Activated CD4-positive, alpha-beta T cell treated with anti-CD3 and anti-CD28 coated beads for 36 hours (primary cell): Measurements from ENCODE around the gene CDH16. TPM values are rescaled to one million over a fixed set of nuclear protein-coding genes. Genes with fewer than 3 reads are reported as not detected.
"Not testable (repeated sequence)": the region's sequence is repeated elsewhere in the genome, so short reads cannot be mapped to it uniquely, and the experiment has no call there.

Experiments
- ATAC-seq: fragments of 200-7000 bp; cut with Tn5 transposase; one replicate; pipeline ENCODE4 v1.10.0; 2021; ENCODE audit warnings: mild to moderate bottlenecking, moderate library complexity
- CTCF ChIA-PET: fragments of 350-600 bp; sonication (Branson Sonifier 250); formaldehyde crosslinking; loops from one replicate; lab custom pipeline; 2021; ENCODE audit warnings: antibody characterized with exemption; lab: Charles Lee
- POLR2A ChIA-PET: fragments of 350-600 bp; sonication (Branson Sonifier 250); formaldehyde crosslinking; loops from one replicate; lab custom pipeline; 2021; ENCODE audit warnings: antibody characterized with exemption, inconsistent platforms; lab: Charles Lee
- DNase-seq: peaks from one replicate; pipeline ENCODE4 v3.0.0-alpha.2; 2020
- H3K27ac Mint-ChIP-seq: one replicate; pipeline ENCODE4 v1.8.0; 2021; ENCODE audit warnings: mixed read lengths
- H3K27me3 Mint-ChIP-seq: one replicate; pipeline ENCODE4 v1.8.0; 2021; ENCODE audit warnings: mixed read lengths
- H3K36me3 Mint-ChIP-seq: one replicate; pipeline ENCODE4 v1.8.0; 2021; ENCODE audit warnings: low read depth, mixed read lengths
- H3K4me1 Mint-ChIP-seq: one replicate; pipeline ENCODE4 v1.8.0; 2021; ENCODE audit warnings: mixed read lengths
- H3K4me3 Mint-ChIP-seq: one replicate; pipeline ENCODE4 v1.8.0; 2021; ENCODE audit warnings: mild to moderate bottlenecking, moderate library complexity, mixed read lengths
- H3K9me3 Mint-ChIP-seq: one replicate; pipeline ENCODE4 v1.8.0; 2021; ENCODE audit warnings: low read depth, mixed read lengths
- intact Hi-C, 2 experiments: fragments of 100-400 bp; cut with DNase I in 1 of 2; cut with micrococcal nuclease in 1 of 2; formaldehyde crosslinking; loops; one replicate each; pipeline versions ENCODE4 v1.14.2 to v1.15.1; 2022 to 2024; cut with DNase I, micrococcal nuclease
- total RNA-seq, 2 experiments: library from RNA; stranded (reverse); gene quantifications; one replicate each; pipeline ENCODE4 v1.2.3, GENCODE V29; 2021

Gene CDH16
- total RNA-seq, 2 experiments from 2014 or later: not detected

- peak; percentile 77 for ATAC-seq
Observed at GRCh38 chr16:66872943-66873684, 45.6 kb downstream of the CDH16 start.

GRCh38 chr16:66872559-66872942 is 46.1 kb downstream of the CDH16 start:
- peak overlapping the region; percentile 72 for H3K27ac Mint-ChIP-seq
- ATAC-seq: no peak
- ChIA-PET CTCF (interaction anchor here (0.7 to 3.8 kb wide), 21 partner anchors 9 to 394 kb away, joined by 3 to 47 read pairs (median 4); partner anchors contain the start of genes CIAO2B and NAE1), POLR2A (interaction anchor here (0.6 to 1.2 kb wide), 4 partner anchors 33 to 322 kb away, joined by 3 read pairs; no protein-coding TSS in a partner anchor)
- peaks cover 4% of the 10 kb centered on the region for H3K36me3 Mint-ChIP-seq
- intact Hi-C loops: loop anchor here (2.0 to 10.0 kb wide), 4 partner anchors 42 to 356 kb away; partner anchors contain the start of genes CMTM4 (in 1 of the 2) and NAE1 (in 1 of the 2)
- peaks cover 46% of the 10 kb centered on the region for H3K4me1 Mint-ChIP-seq
- no peaks in the 10 kb centered on the region for H3K27me3 Mint-ChIP-seq
- peak overlapping the region; percentile 65 for H3K4me3 Mint-ChIP-seq
- no peak for DNase-seq
- H3K9me3 Mint-ChIP-seq: peaks cover 4% of the 10 kb centered on the region

More at GRCh38 chr16:66872943-66873684, 45.6 kb downstream of the CDH16 start:
- intact Hi-C loops: loop anchor here (1.0 to 10.0 kb wide), 10 partner anchors 42 to 465 kb away; partner anchors contain the start of genes NAE1 (in 2 of the 2), CIAO2B (in 1 of the 2), CMTM3 (in 1 of the 2) and CMTM4 (in 1 of the 2)
- Mint-ChIP-seq H3K36me3 (peaks cover 4% of the 10 kb centered on the region), H3K4me1 (peaks cover 48% of the 10 kb centered on the region), H3K27ac (peak overlapping the region; percentile 72), H3K4me3 (peak overlapping the region; percentile 65), H3K9me3 (peaks cover 4% of the 10 kb centered on the region), H3K27me3 (no peaks in the 10 kb centered on the region)
- ChIA-PET CTCF (interaction anchor here (0.5 to 3.8 kb wide), 24 partner anchors 9 to 394 kb away, joined by 3 to 47 read pairs (median 4); partner anchors contain the start of genes CIAO2B and NAE1), POLR2A (interaction anchor here (0.6 to 1.2 kb wide), 4 partner anchors 33 to 323 kb away, joined by 3 read pairs; no protein-coding TSS in a partner anchor)
- peak; percentile 95 for DNase-seq

- intact Hi-C loops: loop anchor here (2.0 to 10.0 kb wide), 4 partner anchors 41 to 355 kb away; partner anchors contain the start of genes CMTM4 (in 1 of the 2) and NAE1 (in 1 of the 2)
- peaks cover 4% of the 10 kb centered on the region for H3K36me3 Mint-ChIP-seq
- H3K4me1 Mint-ChIP-seq: peaks cover 45% of the 10 kb centered on the region
- no peak overlapping the region for H3K4me3 Mint-ChIP-seq
- ATAC-seq (no peak), DNase-seq (no peak)
- POLR2A ChIA-PET: no interaction called here
- no peaks in the 10 kb centered on the region for H3K27me3 Mint-ChIP-seq
- peaks cover 4% of the 10 kb centered on the region for H3K9me3 Mint-ChIP-seq
- H3K27ac Mint-ChIP-seq: no peak overlapping the region
- CTCF ChIA-PET: interaction anchor here (1.0 to 6.9 kb wide), 7 partner anchors 11 to 61 kb away, joined by 3 to 96 read pairs (median 4); partner anchors contain the start of genes CIAO2B and NAE1
Observed at GRCh38 chr16:66871840-66872239, 46.8 kb downstream of the CDH16 start.

GRCh38 chr16:66871363-66871762 is 47.3 kb downstream of the CDH16 start:
- intact Hi-C loops: loop anchor here in 1 of 2 experiments (10.0 kb wide), 1 partner anchor 347 kb away; no protein-coding TSS in a partner anchor
- H3K9me3 Mint-ChIP-seq: not testable (repeated sequence)

GRCh38 chr16:66869424-66869823 is 49.3 kb downstream of the CDH16 start:
- H3K4me3 Mint-ChIP-seq: no peak overlapping the region
- ChIA-PET POLR2A (no interaction called here), CTCF (interaction anchor here (0.6 to 6.9 kb wide), 6 partner anchors 23 to 132 kb away, joined by 3 to 96 read pairs (median 4); partner anchors contain the start of gene NAE1)
- H3K36me3 Mint-ChIP-seq: no peaks in the 10 kb centered on the region
- ATAC-seq (no peak), DNase-seq (no peak)
- H3K9me3 Mint-ChIP-seq: no peaks in the 10 kb centered on the region
- intact Hi-C loops: loop anchor here in 1 of 2 experiments (5.0 kb wide), 3 partner anchors 142 to 462 kb away; no protein-coding TSS in a partner anchor
- no peak overlapping the region for H3K27ac Mint-ChIP-seq
- peaks cover 24% of the 10 kb centered on the region for H3K4me1 Mint-ChIP-seq
- H3K27me3 Mint-ChIP-seq: no peaks in the 10 kb centered on the region

More at GRCh38 chr16:66871363-66871762, 47.3 kb downstream of the CDH16 start:
- peaks cover 42% of the 10 kb centered on the region for H3K4me1 Mint-ChIP-seq
- DNase-seq, H3K36me3 Mint-ChIP-seq, ATAC-seq, H3K4me3 Mint-ChIP-seq, H3K27me3 Mint-ChIP-seq, POLR2A ChIA-PET, H3K27ac Mint-ChIP-seq: not testable (repeated sequence)
- CTCF ChIA-PET: interaction anchor here (0.7 to 6.9 kb wide), 3 partner anchors 9 to 47 kb away, joined by 3 to 96 read pairs (median 4); partner anchors contain the start of genes NAE1 and PDP2

GRCh38 chr16:66863707-66864106 is 55.0 kb downstream of the CDH16 start:
- peaks cover 4% of the 10 kb centered on the region for H3K4me1 Mint-ChIP-seq
- no peaks in the 10 kb centered on the region for H3K27me3 Mint-ChIP-seq
- DNase-seq (no peak), ATAC-seq (no peak)
- no peaks in the 10 kb centered on the region for H3K36me3 Mint-ChIP-seq
- ChIA-PET CTCF (interaction anchor here (0.8 kb wide), 1 partner anchor 10 kb away, joined by 4 read pairs; no protein-coding TSS in a partner anchor), POLR2A (no interaction called here)
- H3K4me3 Mint-ChIP-seq: no peak overlapping the region
- no peak overlapping the region for H3K27ac Mint-ChIP-seq
- intact Hi-C loops: no loop called here
- no peaks in the 10 kb centered on the region for H3K9me3 Mint-ChIP-seq

GRCh38 chr16:66862023-66862520 is 56.6 kb downstream of the CDH16 start:
- CTCF ChIA-PET: interaction anchor here (0.5 to 1.2 kb wide), 5 partner anchors 21 to 504 kb away, joined by 3 to 6 read pairs (median 3); partner anchors contain the start of gene NAE1
- Mint-ChIP-seq H3K4me3 (no peak overlapping the region), H3K27me3 (no peaks in the 10 kb centered on the region), H3K4me1 (no peaks in the 10 kb centered on the region), H3K9me3 (no peaks in the 10 kb centered on the region), H3K27ac (no peak overlapping the region), H3K36me3 (no peaks in the 10 kb centered on the region)
- POLR2A ChIA-PET: no interaction called here
- no peak for DNase-seq
- ATAC-seq: no peak
- intact Hi-C loops: no loop called here

- H3K27me3 Mint-ChIP-seq: no peaks in the 10 kb centered on the region
- CTCF ChIA-PET: interaction anchor here (0.5 to 1.6 kb wide), 2 partner anchors 29 to 617 kb away, joined by 3 to 8 read pairs; partner anchors contain the start of gene NAE1
- POLR2A ChIA-PET: interaction anchor here (0.8 kb wide), 1 partner anchor 17 kb away, joined by 3 read pairs; no protein-coding TSS in a partner anchor
- H3K27ac Mint-ChIP-seq: no peak overlapping the region
- no peak overlapping the region for H3K4me3 Mint-ChIP-seq
- no peaks in the 10 kb centered on the region for H3K36me3 Mint-ChIP-seq
- ATAC-seq: no peak
- no peaks in the 10 kb centered on the region for H3K4me1 Mint-ChIP-seq
- no peaks in the 10 kb centered on the region for H3K9me3 Mint-ChIP-seq
- intact Hi-C loops: no loop called here
- no peak for DNase-seq
Observed at GRCh38 chr16:66859397-66860068, 59.2 kb downstream of the CDH16 start.

GRCh38 chr16:66858740-66859396 is 59.8 kb downstream of the CDH16 start:
- Mint-ChIP-seq H3K4me1 (no peaks in the 10 kb centered on the region), H3K27me3 (no peaks in the 10 kb centered on the region), H3K9me3 (no peaks in the 10 kb centered on the region), H3K4me3 (no peak overlapping the region), H3K27ac (no peak overlapping the region), H3K36me3 (no peaks in the 10 kb centered on the region)
- intact Hi-C loops: no loop called here
- DNase-seq: no peak
- ChIA-PET CTCF (interaction anchor here (2.4 kb wide), 1 partner anchor 9 kb away, joined by 9 read pairs; no protein-coding TSS in a partner anchor), POLR2A (no interaction called here)
- no peak for ATAC-seq
